SK-N-SH (cell line): ENCODE data around the gene TMEM131L. TPM values are rescaled to one million over a fixed set of nuclear protein-coding genes. Genes with fewer than 3 reads are reported as not detected.

Experiments
- CTCF ChIA-PET: fragments of 300-600, 350-600 bp; formaldehyde crosslinking; extraction: SDS; loops from one replicate; lab custom pipeline; 2021; lab: Yijun Ruan, JAX
- POLR2A ChIA-PET: fragments of 350-600 bp; sonication (Branson Sonifier 250); formaldehyde crosslinking; extraction: SDS; loops from one replicate; lab custom pipeline; 2020; ENCODE audit warnings: antibody characterized with exemption, inconsistent platforms; lab: Yijun Ruan, JAX
- DNase-seq: peaks from one replicate; pipeline ENCODE4 v3.0.0; 2012
- H2AFZ ChIP-seq: fragments of 200-600 bp; sonication (generic); 2 replicates; pipeline ENCODE4 v1.8.1; 2016; ENCODE audit warnings: antibody characterized with exemption, mild to moderate bottlenecking, low read depth
- H3F3A ChIP-seq: fragments of 200-600 bp; sonication (generic); replicated peaks from 2 replicates; pipeline ENCODE3; 2016; ENCODE audit warnings: antibody characterized with exemption, mild to moderate bottlenecking; ENCODE audit not compliant: insufficient read depth
- H3K27ac ChIP-seq, 2 experiments: fragments of 200-500 bp in 1 of 2; fragments of 200-600 bp in 1 of 2; sonication (Bioruptor generic) in 1 of 2; sonication (generic), shearing (Covaris generic) in 1 of 2; 2 replicates each; pipeline versions ENCODE4 v1.5.1 to v1.6.1; 2014 to 2016; ENCODE audit warnings: low read depth in 2 of 2, inconsistent platforms in 1 of 2, low read length in 1 of 2, mild to moderate bottlenecking in 1 of 2, mixed read lengths in 1 of 2
- H3K27me3 ChIP-seq: fragments of 200-600 bp; sonication (generic), shearing (Covaris generic); 2 replicates; pipeline ENCODE4 v1.6.1; 2016; ENCODE audit warnings: mixed run types; ENCODE audit not compliant: insufficient read depth
- H3K36me3 ChIP-seq, 2 experiments: fragments of 200-500 bp in 1 of 2; fragments of 200-600 bp in 1 of 2; sonication (Bioruptor generic) in 1 of 2; sonication (generic) in 1 of 2; replicated peaks in 1 of 2; 2 replicates each; pipeline versions ENCODE3 to v1.5.1; 2014 to 2016; ENCODE audit warnings: low read length in 1 of 2, mild to moderate bottlenecking in 1 of 2; ENCODE audit not compliant: insufficient read depth in 2 of 2, control insufficient read depth in 1 of 2
- H3K4me1 ChIP-seq, 2 experiments: fragments of 200-500 bp in 1 of 2; fragments of 200-600 bp in 1 of 2; sonication (Bioruptor generic) in 1 of 2; sonication (generic), shearing (Covaris generic) in 1 of 2; 2 replicates each; pipeline versions ENCODE4 v1.5.1 to v1.6.1; 2014 to 2016; ENCODE audit warnings: low read depth in 1 of 2, low read length in 1 of 2, mixed run types in 1 of 2; ENCODE audit not compliant: insufficient read depth in 2 of 2, control insufficient read depth in 1 of 2
- H3K4me2 ChIP-seq: fragments of 200-600 bp; sonication (generic), shearing (Covaris generic); 2 replicates; pipeline ENCODE4 v1.6.1; 2017; ENCODE audit warnings: mixed run types
- H3K4me3 ChIP-seq, 2 experiments: fragments of 200-500 bp in 1 of 2; fragments of 200-600 bp in 1 of 2; sonication (Bioruptor generic) in 1 of 2; sonication (generic), shearing (Covaris generic) in 1 of 2; 2 replicates each; pipeline versions ENCODE4 v1.5.1 to v1.8.1; 2014 to 2016; ENCODE audit warnings: low read depth in 2 of 2, inconsistent platforms in 1 of 2, low read length in 1 of 2, mild to moderate bottlenecking in 1 of 2, mixed read lengths in 1 of 2, moderate library complexity in 1 of 2
- H3K79me2 ChIP-seq: fragments of 200-600 bp; sonication (generic); 2 replicates; pipeline ENCODE4 v1.8.1; 2017; ENCODE audit warnings: mild to moderate bottlenecking; ENCODE audit not compliant: insufficient read depth
- H3K9ac ChIP-seq: fragments of 200-600 bp; sonication (generic); 2 replicates; pipeline ENCODE4 v1.6.1; 2017; ENCODE audit warnings: mixed run types
- H3K9me2 ChIP-seq: fragments of 200-600 bp; sonication (generic); 2 replicates; pipeline ENCODE4 v1.6.1; 2017; ENCODE audit warnings: mixed run types
- H3K9me3 ChIP-seq: fragments of 200-600 bp; sonication (generic); 2 replicates; pipeline ENCODE4 v1.6.1; 2017; ENCODE audit warnings: mixed run types, mild to moderate bottlenecking, moderate library complexity
- H4K20me1 ChIP-seq: fragments of 200-600 bp; sonication (generic); 2 replicates; pipeline ENCODE4 v1.6.1; 2017; ENCODE audit warnings: mild to moderate bottlenecking, mixed run types; ENCODE audit not compliant: insufficient read depth
- CHD2 ChIP-seq: fragments of 150-350 bp; IDR thresholded peaks from 2 replicates; pipeline ENCODE4 v1.6.1; 2018; ENCODE audit warnings: low read length; ENCODE audit not compliant: partially characterized antibody
- CTCF ChIP-seq: fragments of 200-600 bp; sonication (generic); IDR thresholded peaks from 2 replicates; pipeline ENCODE4 v1.6.1; 2017; ENCODE audit warnings: antibody characterized with exemption, mild to moderate bottlenecking, moderate library complexity
- EP300 ChIP-seq, 2 experiments: IDR thresholded peaks; 2 replicates each; pipeline versions ENCODE4 v1.4.0 to v1.6.1; 2012; ENCODE audit warnings: borderline replicate concordance in 1 of 2, low read depth in 1 of 2, low read length in 1 of 2
- EZH2phosphoT487 ChIP-seq: fragments of 200-600 bp; sonication (generic); IDR thresholded peaks from 2 replicates; pipeline ENCODE4 v1.6.1; 2017; ENCODE audit warnings: low read depth, mixed run types, mild to moderate bottlenecking, antibody characterized with exemption, moderate library complexity, borderline replicate concordance
- FOXJ3 ChIP-seq: sonication (generic); formaldehyde crosslinking; IDR thresholded peaks from 2 replicates; pipeline ENCODE4 v1.5.1; 2020; ENCODE audit warnings: mild to moderate bottlenecking, missing genetic modification reagents
- FOXM1 ChIP-seq: IDR thresholded peaks from 2 replicates; pipeline ENCODE4 v1.4.0; 2012; ENCODE audit warnings: low read depth, mild to moderate bottlenecking
- IRF3 ChIP-seq: fragments of 150-350 bp; IDR thresholded peaks from 2 replicates; pipeline ENCODE4 v1.6.1; 2016; ENCODE audit warnings: mild to moderate bottlenecking, low read depth, low read length
- JUND ChIP-seq: IDR thresholded peaks from 2 replicates; pipeline ENCODE4 v1.4.0; 2012
- MAX ChIP-seq: IDR thresholded peaks from 2 replicates; pipeline ENCODE4 v1.4.0; 2012; ENCODE audit warnings: low read depth
- MEF2A ChIP-seq: IDR thresholded peaks from 2 replicates; pipeline ENCODE4 v1.4.0; 2012; ENCODE audit warnings: low read depth, borderline replicate concordance
- MXI1 ChIP-seq: IDR thresholded peaks from 2 replicates; pipeline ENCODE4 v1.6.1; 2012; ENCODE audit warnings: mild to moderate bottlenecking, low read depth, low read length, improper control_type of control experiment
- RAD21 ChIP-seq: IDR thresholded peaks from 2 replicates; pipeline ENCODE4 v1.6.1; 2012; ENCODE audit warnings: mild to moderate bottlenecking, low read length
- RXRA ChIP-seq: IDR thresholded peaks from 2 replicates; pipeline ENCODE4 v1.4.0; 2012; ENCODE audit warnings: low read depth, mild to moderate bottlenecking, borderline replicate concordance
- SIN3A ChIP-seq: IDR thresholded peaks from 2 replicates; pipeline ENCODE4 v1.6.1; 2012; ENCODE audit warnings: low read depth, mild to moderate bottlenecking, low read length, moderate library complexity, borderline replicate concordance
- TEAD4 ChIP-seq: IDR thresholded peaks from 2 replicates; pipeline ENCODE4 v1.4.0; 2012; ENCODE audit warnings: mild to moderate bottlenecking, borderline replicate concordance; ENCODE audit not compliant: insufficient read depth
- USF1 ChIP-seq: IDR thresholded peaks from 2 replicates; pipeline ENCODE4 v1.4.0; 2012; ENCODE audit warnings: low read depth, borderline replicate concordance
- USF2 ChIP-seq: fragments of 150-350 bp; IDR thresholded peaks from 2 replicates; pipeline ENCODE4 v1.6.1; 2017; ENCODE audit warnings: antibody characterized with exemption, low read length, low read depth, borderline replicate concordance
- YY1 ChIP-seq: IDR thresholded peaks from 2 replicates; pipeline ENCODE4 v1.4.0; 2012; ENCODE audit warnings: low read depth, mild to moderate bottlenecking
- ZBTB33 ChIP-seq: IDR thresholded peaks from 2 replicates; pipeline ENCODE4 v1.4.0; 2012; ENCODE audit warnings: low read depth, borderline replicate concordance
- WGBS: methylation state at CpG from one replicate; pipeline ENCODE4 v1.1.6; 2017; ENCODE audit warnings: low lambda C conversion rate; 5-methylcytosine and 5-hydroxymethylcytosine counted together
- polyA plus RNA-seq, 3 experiments: library from polyadenylated mRNA; depleted of rRNA; stranded (reverse); fragments of >200 nt; gene quantifications; 2 replicates each; pipeline ENCODE4 v1.2.3, GENCODE V29; 2012

Gene TMEM131L
- polyA plus RNA-seq, 1 of the 3 experiments (the other 2 are of a cell fraction), result 6.2 TPM

- ChIA-PET POLR2A (no interaction called here), CTCF (interaction anchor here (0.5 to 7.9 kb wide), 9 partner anchors 8 to 415 kb away, joined by 3 to 89 read pairs (median 4); no protein-coding TSS in a partner anchor)
- Histone ChIP-seq H3K27me3 (no peaks in the 10 kb centered on the region), H4K20me1 (no peaks in the 10 kb centered on the region), H3K9me2 (no peaks in the 10 kb centered on the region), H3F3A (no peaks in the 10 kb centered on the region), H3K9ac (no peak overlapping the region), H3K36me3 (peaks cover 19 to 30% of the 10 kb centered on the region in 2 experiments), H3K4me1 (no peaks in the 10 kb centered on the region), H3K4me3 (no peak overlapping the region), H3K9me3 (no peaks in the 10 kb centered on the region), H3K4me2 (no peak overlapping the region), H2AFZ (no peak overlapping the region), H3K79me2 (no peaks in the 10 kb centered on the region), H3K27ac (no peak overlapping the region)
- TF ChIP-seq EP300 (IDR thresholded peaks at IDR 0.05; ENCODE audit: borderline replicate concordance in 1 of 2, low read depth in 1 of 2, low read length in 1 of 2) (no peak), USF1 (no peak), JUND (no peak), CTCF (no peak), YY1 (no peak), ZBTB33 (no peak), EZH2phosphoT487 (no peak), MAX (no peak), IRF3 (no peak), SIN3A (no peak), MXI1 (no peak), RXRA (no peak), RAD21 (no peak), USF2 (no peak), FOXJ3 (CRISPR knock-in tag) (no peak), MEF2A (no peak), TEAD4 (no peak), FOXM1 (no peak), CHD2 (no peak)
- DNase-seq, result no peak
- WGBS, result 97% methylated on average over 6 of the region's 6 CpGs
Observed at GRCh38 chr4:153635846-153636245, 169.7 kb downstream of the TMEM131L start.
